Ramos (cell line): Measurements from ENCODE around the gene BEX1.

Source experiments
- in situ Hi-C: fragments of 300-500 bp; cut with MboI; formaldehyde crosslinking; loops from one replicate; pipeline ENCODE4 v1.14.3; 2022; ENCODE audit warnings: low sequenced_read_pairs; ENCODE audit not compliant: unreplicated experiment

BEX1 gene

DNA sequence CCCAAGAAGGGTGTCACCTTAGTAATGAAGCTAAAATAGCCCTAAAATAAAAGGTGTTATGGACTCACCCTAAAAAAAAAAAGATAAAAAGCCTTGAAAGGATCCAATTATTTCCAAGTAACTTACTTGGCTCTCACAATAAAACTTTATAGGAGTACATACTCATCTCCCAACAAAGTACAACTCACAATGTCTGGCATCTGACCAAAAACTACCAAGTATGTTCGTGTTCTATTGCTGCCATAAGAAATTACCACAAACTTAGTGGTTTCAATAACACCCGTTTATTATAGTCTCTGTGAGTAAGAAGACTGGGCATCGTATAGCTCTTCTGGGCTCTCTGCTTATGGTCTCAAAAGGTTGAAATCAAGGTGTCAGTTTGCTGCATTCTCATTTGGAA lies 51.0 kb downstream of the BEX1 start:
- in situ Hi-C loops = no loop called here
